Activated CD8-positive, alpha-beta memory T cell treated with anti-CD3 and anti-CD28 coated beads, Interleukin-2, amount 50 U/mL, for 1 hour (primary cell): Measurements from ENCODE around the gene ADGRD1.
"Not testable (repeated sequence)": the region's sequence is repeated elsewhere in the genome, so short reads cannot be mapped to it uniquely, and the experiment has no call there.

Source experiments
- DNase-seq: peaks from one replicate; pipeline ENCODE4 v3.0.0-alpha.2; 2020; ENCODE audit errors: extremely low read depth

ADGRD1 gene

GRCh38 chr12:130937546-130937945 lies 16.2 kb upstream of the ADGRD1 start:
- not testable (repeated sequence) for DNase-seq

GRCh38 chr12:130938186-130938585 lies 15.5 kb upstream of the ADGRD1 start:
- DNase-seq, result no peak

- no peak for DNase-seq
Observed at GRCh38 chr12:130944878-130945277, 8.8 kb upstream of the ADGRD1 start.

GRCh38 chr12:130945786-130946492 lies 7.8 kb upstream of the ADGRD1 start:
- no peak for DNase-seq

- no peak for DNase-seq
Observed at GRCh38 chr12:130947028-130947613, 6.6 kb upstream of the ADGRD1 start.

- no peak for DNase-seq
Observed at GRCh38 chr12:130948136-130948535, 5.6 kb upstream of the ADGRD1 start.

GRCh38 chr12:130948751-130949150 lies 5.0 kb upstream of the ADGRD1 start:
- DNase-seq, result no peak

- no peak for DNase-seq
Observed at GRCh38 chr12:130949806-130950205, 3.9 kb upstream of the ADGRD1 start.

GRCh38 chr12:130951636-130952035 lies 2.1 kb upstream of the ADGRD1 start:
- DNase-seq, result no peak

- no peak for DNase-seq
Observed at GRCh38 chr12:130952171-130952954, 1.3 kb upstream of the ADGRD1 start.

GRCh38 chr12:130954544-130954831 lies 781 bp downstream of the ADGRD1 start:
- DNase-seq, result no peak

- no peak for DNase-seq
Observed at GRCh38 chr12:130955238-130955816, 1.6 kb downstream of the ADGRD1 start.

- no peak for DNase-seq
Observed at GRCh38 chr12:130956009-130956408, 2.3 kb downstream of the ADGRD1 start.

GRCh38 chr12:130956456-130957303 lies 3.0 kb downstream of the ADGRD1 start:
- DNase-seq, result no peak

GRCh38 chr12:130957304-130957621 lies 3.6 kb downstream of the ADGRD1 start:
- DNase-seq, result no peak

GRCh38 chr12:130958557-130959140 lies 4.9 kb downstream of the ADGRD1 start:
- DNase-seq, result no peak

- no peak for DNase-seq
Observed at GRCh38 chr12:130959632-130960031, 5.9 kb downstream of the ADGRD1 start.

- no peak for DNase-seq
Observed at GRCh38 chr12:130960058-130960457, 6.4 kb downstream of the ADGRD1 start.

GRCh38 chr12:130960787-130961186 lies 7.1 kb downstream of the ADGRD1 start:
- DNase-seq, result no peak

- no peak for DNase-seq
Observed at GRCh38 chr12:130961921-130962451, 8.3 kb downstream of the ADGRD1 start.

GRCh38 chr12:130965214-130965613 lies 11.5 kb downstream of the ADGRD1 start:
- no peak for DNase-seq
